Pancreas (tissue), 10 donors: ENCODE results near the gene CSMD2. TPM values are rescaled to one million over a fixed set of nuclear protein-coding genes. Genes with fewer than 3 reads are reported as not detected.

Experiments
- ATAC-seq, 4 donors: fragments of 200-7000 bp; cut with Tn5 transposase; one replicate each; pipeline versions ENCODE4 v1.8.0 to v1.9.1; 2020; ENCODE audit warnings: mild to moderate bottlenecking in 4 of 4, moderate library complexity in 4 of 4
- DNase-seq, 6 donors: peaks; one replicate each; pipeline ENCODE4 v3.0.0-alpha.2; 2020
- FAIRE-seq: peaks from 2 replicates; lab custom pipeline; 2012; peaks lifted over from hg19 to GRCh38; lab: Jason Lieb, UNC
- H3K27ac ChIP-seq, 4 donors: fragments of 200-600 bp; sonication (generic); 1 replicate in 3 of 4; 2 replicates in 1 of 4; pipeline versions ENCODE4 v1.5.0 to v1.8.0; 2020
- H3K27me3 ChIP-seq, 4 donors: fragments of 200-600 bp; one replicate each; pipeline ENCODE4 v1.8.0; 2021
- H3K36me3 ChIP-seq, 3 donors: fragments of 200-600 bp; sonication (generic) in 1 of 3; one replicate each; pipeline versions ENCODE4 v1.5.0 to v1.8.0; 2020 to 2021
- H3K4me1 ChIP-seq, 3 donors: fragments of 200-600 bp; one replicate each; pipeline ENCODE4 v1.8.0; 2021
- H3K4me3 ChIP-seq, 4 donors: fragments of 200-600 bp; sonication (generic) in 2 of 4; one replicate each; pipeline versions ENCODE4 v1.5.0 to v1.8.0; 2020 to 2021
- H3K9me3 ChIP-seq, 4 donors: fragments of 200-600 bp; one replicate each; pipeline ENCODE4 v1.8.0; 2021
- WGBS, 2 donors: extraction: QIAGEN DNeasy Blood & Tissue Kit; methylation state at CpG; one replicate each; pipeline ENCODE4 v1.1.7; 2013; 5-methylcytosine and 5-hydroxymethylcytosine counted together
- intact Hi-C, 3 donors: fragments of 100-400 bp; cut with DNase I; formaldehyde crosslinking; loops; one replicate each; pipeline versions ENCODE4 v1.11.1 to v1.14.2; 2022
- polyA plus RNA-seq, 2 donors: library from polyadenylated mRNA; stranded (reverse); fragments of 200-250 nt; gene quantifications; one replicate each; pipeline ENCODE4 v1.2.3, GENCODE V29; 2013
- total RNA-seq, 6 donors: library from RNA; stranded (reverse); fragmentation: NEBNext Ultra II Directional in 4 of 6; extraction: Animal tissue kit (Norgen Biotek cat#: 25700) in 4 of 6; gene quantifications; one replicate each; pipeline versions ENCODE4 v1.2.1 to v1.2.4, GENCODE V29; 2021 to 2023
- TF ChIP-seq, protein P1 (sequence below), 4 donors: fragments of 200-600 bp; sonication (generic) in 3 of 4; IDR thresholded peaks; one replicate each; pipeline versions ENCODE4 v1.5.0 to v1.8.0; 2021; ENCODE audit warnings: antibody characterized with exemption in 4 of 4
- donor health status: healthy with polysubstance abuse.
- donor health status: DM: no; HTN: no; CAD: no; lungs with moderate emphysema.
- donor health status: DM: no; HTN: no; CAD: no.
- donor health status: control.
- donor health status: control.
- donor health status: Bipolar disorder and iron deficiency.
- donor health status: DM: yes; HTN: yes; CAD: no.
- donor health status: DM: no; HTN: no; CAD: no.
- donor health status: DM: no; HTN: no; CAD: no.
- donor health status: DM: yes; HTN: yes; CAD: no.

The CSMD2 gene
- total and polyA plus RNA-seq, 8 donors = 0.04 to 2.0 (median 0.36) TPM

DNA sequence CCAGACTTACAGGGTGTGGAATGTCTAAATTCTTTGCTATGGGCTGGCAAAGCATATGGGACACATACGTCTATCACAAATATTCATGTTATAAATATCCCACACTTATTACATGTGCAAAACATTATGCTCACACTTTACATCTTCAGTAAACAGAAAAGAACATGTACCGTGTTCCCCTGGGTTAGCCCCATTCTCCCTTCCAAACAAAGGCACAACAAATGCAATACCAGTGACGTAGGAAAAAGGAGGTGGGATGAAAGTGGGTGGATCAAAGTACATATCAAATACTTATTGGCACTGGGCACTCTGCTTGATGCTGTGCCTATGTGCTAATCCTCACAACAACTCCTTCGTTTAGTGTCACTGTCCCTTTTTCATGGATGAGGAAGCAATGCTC is 521.8 kb downstream of the CSMD2 start:
- DNase-seq = no peak
- Histone ChIP-seq H3K36me3 (no peaks in the 10 kb centered on the region), H3K9me3 (no peaks in the 10 kb centered on the region), H3K27ac (no peak overlapping the region), H3K27me3 (no peaks in the 10 kb centered on the region), H3K4me1 (no peaks in the 10 kb centered on the region), H3K4me3 (no peak overlapping the region)
- TF ChIP-seq, protein P1, sequence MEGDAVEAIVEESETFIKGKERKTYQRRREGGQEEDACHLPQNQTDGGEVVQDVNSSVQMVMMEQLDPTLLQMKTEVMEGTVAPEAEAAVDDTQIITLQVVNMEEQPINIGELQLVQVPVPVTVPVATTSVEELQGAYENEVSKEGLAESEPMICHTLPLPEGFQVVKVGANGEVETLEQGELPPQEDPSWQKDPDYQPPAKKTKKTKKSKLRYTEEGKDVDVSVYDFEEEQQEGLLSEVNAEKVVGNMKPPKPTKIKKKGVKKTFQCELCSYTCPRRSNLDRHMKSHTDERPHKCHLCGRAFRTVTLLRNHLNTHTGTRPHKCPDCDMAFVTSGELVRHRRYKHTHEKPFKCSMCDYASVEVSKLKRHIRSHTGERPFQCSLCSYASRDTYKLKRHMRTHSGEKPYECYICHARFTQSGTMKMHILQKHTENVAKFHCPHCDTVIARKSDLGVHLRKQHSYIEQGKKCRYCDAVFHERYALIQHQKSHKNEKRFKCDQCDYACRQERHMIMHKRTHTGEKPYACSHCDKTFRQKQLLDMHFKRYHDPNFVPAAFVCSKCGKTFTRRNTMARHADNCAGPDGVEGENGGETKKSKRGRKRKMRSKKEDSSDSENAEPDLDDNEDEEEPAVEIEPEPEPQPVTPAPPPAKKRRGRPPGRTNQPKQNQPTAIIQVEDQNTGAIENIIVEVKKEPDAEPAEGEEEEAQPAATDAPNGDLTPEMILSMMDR (IDR thresholded peaks at IDR 0.05) = no peak
- intact Hi-C loops = loop anchor here in 1 of 3 donors (10.0 kb wide), 1 partner anchor 952 kb away; no protein-coding TSS in a partner anchor
- FAIRE-seq = no peak
- 62 to 66% methylated on average over 4 of the region's 4 CpGs for WGBS, 2 donors
- ATAC-seq = no peak

DNA sequence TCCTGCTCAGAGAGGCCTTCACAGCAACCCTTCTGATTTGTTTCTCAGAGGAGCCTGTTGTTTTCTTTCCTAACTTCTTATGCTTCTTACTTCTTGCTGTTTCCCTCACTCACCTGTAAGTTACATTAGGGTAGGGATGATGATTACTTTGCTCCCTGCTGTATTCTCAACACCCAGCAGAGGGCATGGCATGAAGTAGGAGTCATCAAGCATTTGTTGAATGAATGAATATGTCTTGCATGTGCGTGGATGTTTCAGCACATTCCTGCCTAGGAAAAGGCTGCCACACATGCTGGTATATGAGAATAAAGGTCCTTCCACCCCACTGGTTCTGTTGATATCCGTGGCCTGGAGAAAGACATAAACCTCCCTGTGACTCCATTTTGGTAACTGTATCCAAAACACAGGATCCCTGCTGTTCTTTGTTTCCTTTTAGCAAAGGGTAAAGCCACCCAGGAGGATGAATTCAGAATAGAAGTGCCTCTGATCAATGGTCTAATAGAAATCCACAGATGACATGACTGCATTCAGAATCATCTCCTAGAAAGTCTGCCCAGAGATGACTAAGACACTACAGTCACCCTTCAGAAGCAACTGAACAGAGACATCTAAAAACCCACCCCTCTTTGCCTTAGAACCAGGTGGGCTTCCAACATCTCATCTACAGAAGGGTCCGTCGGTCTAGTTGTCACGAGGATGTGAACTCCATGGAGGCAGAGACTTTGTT is 523.8 kb downstream of the CSMD2 start:
- FAIRE-seq (no peak), DNase-seq (no peak), ATAC-seq (peak in 3 of 4 donors; percentile 57 to 81 (median 60))
- Histone ChIP-seq H3K9me3 (no peaks in the 10 kb centered on the region), H3K27me3 (no peaks in the 10 kb centered on the region), H3K4me1 (no peaks in the 10 kb centered on the region), H3K36me3 (no peaks in the 10 kb centered on the region), H3K4me3 (no peak overlapping the region), H3K27ac (no peak overlapping the region)
- 67 to 73% methylated on average over 5 of the region's 5 CpGs for WGBS, 2 donors
- intact Hi-C loops = loop anchor here in 1 of 3 donors (10.0 kb wide), 1 partner anchor 954 kb away; no protein-coding TSS in a partner anchor
- TF ChIP-seq, protein P1 (IDR thresholded peaks at IDR 0.05) = peak in 2 of 4 donors; percentile 7 to 19

DNA sequence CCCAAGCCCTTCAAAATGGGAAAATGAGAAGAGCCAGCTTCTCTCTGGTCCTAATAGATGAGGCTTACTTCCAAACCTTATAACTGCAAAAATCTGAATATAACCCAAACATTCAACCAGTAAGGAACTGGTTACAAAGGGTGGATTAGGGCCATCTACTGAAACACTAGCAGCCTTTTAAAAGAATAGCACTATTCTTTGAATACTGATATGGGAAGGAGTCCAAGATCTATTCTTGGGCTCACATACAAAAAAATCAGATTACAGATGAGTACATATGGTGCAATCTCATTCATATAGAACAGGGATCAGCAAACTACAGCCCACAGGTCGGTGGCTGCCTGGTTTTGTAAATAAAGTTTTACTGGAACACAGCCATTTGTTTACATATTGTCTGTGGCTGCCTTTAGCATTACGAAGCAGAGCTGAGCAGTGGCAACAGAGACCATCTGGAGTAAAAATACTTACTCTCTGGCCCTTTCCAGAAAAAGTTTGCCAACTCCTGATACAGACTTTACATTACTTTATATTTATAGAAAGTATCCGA is 524.8 kb downstream of the CSMD2 start:
- H3K36me3 ChIP-seq = no peaks in the 10 kb centered on the region
- intact Hi-C loops = loop anchor here in 1 of 3 donors (10.0 kb wide), 1 partner anchor 955 kb away; no protein-coding TSS in a partner anchor
- no peaks in the 10 kb centered on the region for H3K4me1 ChIP-seq
- DNase-seq = no peak
- FAIRE-seq = no peak
- H3K27ac ChIP-seq = no peak overlapping the region
- no peaks in the 10 kb centered on the region for H3K9me3 ChIP-seq
- no peak overlapping the region for H3K4me3 ChIP-seq
- whole genome bisulfite sequencing, 2 donors = 30 to 31% methylated on average over 3 of the region's 3 CpGs
- H3K27me3 ChIP-seq = no peaks in the 10 kb centered on the region
- TF ChIP-seq, protein P1 (IDR thresholded peaks at IDR 0.05) = no peak
- peak in 1 of 4 donors; percentile 64 for ATAC-seq

- FAIRE-seq (no peak), DNase-seq (no peak), ATAC-seq (no peak)
- Histone ChIP-seq H3K27me3 (no peaks in the 10 kb centered on the region), H3K27ac (no peak overlapping the region), H3K4me3 (no peak overlapping the region), H3K36me3 (no peaks in the 10 kb centered on the region), H3K9me3 (no peaks in the 10 kb centered on the region), H3K4me1 (no peaks in the 10 kb centered on the region)
- 83 to 88% methylated on average over 7 of the region's 7 CpGs for WGBS, 2 donors
- intact Hi-C loops = loop anchor here in 1 of 3 donors (10.0 kb wide), 1 partner anchor 527 kb away; the partner anchor contains the start of gene CSMD2
- TF ChIP-seq, protein P1 (IDR thresholded peaks at IDR 0.05) = no peak
Measured at GRCh38 chr1:33637846-33638440, 527.1 kb downstream of the CSMD2 start.
